DOHH2 (cell line): Measurements from ENCODE around the gene DGUOK.

Source experiments
- H3F3A ChIP-seq: fragments of 200-600 bp; sonication (generic), shearing (Covaris generic); 2 replicates; pipeline ENCODE4 v1.6.0; 2016; ENCODE audit warnings: antibody characterized with exemption, mild to moderate bottlenecking; ENCODE audit not compliant: control insufficient read depth, insufficient read depth
- H3K27ac ChIP-seq: fragments of 200-600 bp; sonication (generic); 2 replicates; pipeline ENCODE4 v1.5.1; 2014; ENCODE audit warnings: low read depth, mild to moderate bottlenecking, low read length, moderate library complexity
- H3K27me3 ChIP-seq: fragments of 200-600 bp; sonication (generic); 2 replicates; pipeline ENCODE4 v1.6.1; 2014; ENCODE audit warnings: mild to moderate bottlenecking, low read length, mixed read lengths; ENCODE audit not compliant: control insufficient read depth
- H3K36me3 ChIP-seq: fragments of 200-600 bp; sonication (generic); 2 replicates; pipeline ENCODE4 v1.6.1; 2014; ENCODE audit warnings: mild to moderate bottlenecking, low read length, moderate library complexity, mixed read lengths; ENCODE audit not compliant: control insufficient read depth
- H3K4me1 ChIP-seq: fragments of 200-600 bp; sonication (generic); 2 replicates; pipeline ENCODE4 v1.6.1; 2014; ENCODE audit warnings: mild to moderate bottlenecking, low read length, mixed read lengths; ENCODE audit not compliant: control insufficient read depth
- H3K4me2 ChIP-seq: fragments of 200-600 bp; sonication (generic); 2 replicates; pipeline ENCODE4 v1.6.0; 2014; ENCODE audit warnings: mild to moderate bottlenecking, low read length, moderate library complexity
- H3K4me3 ChIP-seq: fragments of 200-600 bp; sonication (generic); 2 replicates; pipeline ENCODE4 v1.5.1; 2014; ENCODE audit warnings: mild to moderate bottlenecking, low read length, mixed read lengths
- H3K79me2 ChIP-seq: fragments of 200-600 bp; sonication (generic); 2 replicates; pipeline ENCODE4 v1.6.1; 2014; ENCODE audit warnings: mild to moderate bottlenecking, low read length, mixed read lengths; ENCODE audit not compliant: control insufficient read depth
- H3K9me2 ChIP-seq: fragments of 200-600 bp; sonication (generic); replicated peaks from 2 replicates; pipeline ENCODE4 v1.6.1; 2014; ENCODE audit warnings: mild to moderate bottlenecking, low read length, mixed read lengths; ENCODE audit not compliant: control insufficient read depth
- H3K9me3 ChIP-seq: fragments of 200-600 bp; sonication (generic); 2 replicates; pipeline ENCODE4 v1.6.1; 2014; ENCODE audit warnings: antibody characterized with exemption, low read length, mixed read lengths; ENCODE audit not compliant: control insufficient read depth, insufficient read depth
- H4K20me1 ChIP-seq: fragments of 200-600 bp; sonication (generic); 2 replicates; pipeline ENCODE4 v1.6.0; 2014; ENCODE audit warnings: low read depth, mild to moderate bottlenecking, antibody characterized with exemption, low read length, moderate library complexity; ENCODE audit not compliant: control insufficient read depth, insufficient read depth
- EZH2phosphoT487 ChIP-seq: fragments of 200-600 bp; sonication (generic); IDR thresholded peaks from 2 replicates; pipeline ENCODE4 v1.6.1; 2017; ENCODE audit warnings: borderline replicate concordance, mild to moderate bottlenecking, antibody characterized with exemption, low read length, moderate library complexity, mixed read lengths
- TF ChIP-seq, protein P1 (sequence below): fragments of 200-600 bp; sonication (generic); IDR thresholded peaks from one replicate; pipeline ENCODE4 v1.5.1; 2014; ENCODE audit warnings: antibody characterized with exemption, mild to moderate bottlenecking, low read depth, low read length; ENCODE audit not compliant: poor library complexity, severe bottlenecking

Gene DGUOK

DNA sequence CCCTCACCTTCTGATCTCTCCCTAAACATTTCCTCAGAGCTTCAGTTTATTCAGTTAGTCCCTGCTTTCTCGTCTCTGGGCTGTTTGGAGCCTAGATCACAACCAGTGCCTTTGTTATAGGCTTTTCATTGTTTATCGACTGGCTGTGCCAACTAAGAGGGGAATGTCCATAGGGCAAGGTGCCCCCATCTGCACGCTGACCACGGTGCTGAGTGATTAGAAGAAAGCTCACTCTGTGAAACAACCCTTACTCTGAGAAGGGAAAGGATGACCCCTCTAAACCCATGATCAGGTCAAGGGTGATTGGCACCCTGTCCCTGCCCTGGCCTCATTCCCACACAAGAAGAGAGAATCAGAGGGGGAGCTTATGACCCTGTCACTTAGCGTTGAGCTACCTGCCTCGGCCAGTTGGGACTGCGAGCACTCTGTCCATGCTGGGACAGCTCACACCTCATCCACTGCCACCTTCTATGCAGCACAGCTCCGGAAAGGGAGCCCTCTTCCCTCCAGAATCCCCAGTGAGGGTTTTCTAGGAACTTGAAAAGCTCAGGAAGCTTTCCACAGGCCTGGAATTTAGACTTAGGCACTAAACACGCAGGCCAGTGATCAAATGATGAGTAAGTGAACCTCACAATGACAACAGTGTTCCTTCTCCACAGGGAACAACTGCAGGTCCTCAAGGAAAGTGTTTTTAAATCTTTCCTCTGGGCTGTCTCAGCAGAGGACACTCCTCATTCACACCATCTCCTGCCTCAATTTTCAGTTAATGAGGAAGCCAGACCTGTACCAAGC is 36.2 kb upstream of the DGUOK start:
- Histone ChIP-seq H3K79me2 (no peaks in the 10 kb centered on the region), H3K4me1 (no peaks in the 10 kb centered on the region), H4K20me1 (no peaks in the 10 kb centered on the region), H3K9me2 (no peaks in the 10 kb centered on the region), H3K4me3 (no peak overlapping the region), H3F3A (no peaks in the 10 kb centered on the region), H3K27ac (no peak overlapping the region), H3K27me3 (peaks cover 6% of the 10 kb centered on the region; the same call in 1 of the 2 replicates), H3K9me3 (no peaks in the 10 kb centered on the region), H3K36me3 (no peaks in the 10 kb centered on the region), H3K4me2 (no peak overlapping the region)
- TF ChIP-seq EZH2phosphoT487: no peak
- TF ChIP-seq, protein P1, sequence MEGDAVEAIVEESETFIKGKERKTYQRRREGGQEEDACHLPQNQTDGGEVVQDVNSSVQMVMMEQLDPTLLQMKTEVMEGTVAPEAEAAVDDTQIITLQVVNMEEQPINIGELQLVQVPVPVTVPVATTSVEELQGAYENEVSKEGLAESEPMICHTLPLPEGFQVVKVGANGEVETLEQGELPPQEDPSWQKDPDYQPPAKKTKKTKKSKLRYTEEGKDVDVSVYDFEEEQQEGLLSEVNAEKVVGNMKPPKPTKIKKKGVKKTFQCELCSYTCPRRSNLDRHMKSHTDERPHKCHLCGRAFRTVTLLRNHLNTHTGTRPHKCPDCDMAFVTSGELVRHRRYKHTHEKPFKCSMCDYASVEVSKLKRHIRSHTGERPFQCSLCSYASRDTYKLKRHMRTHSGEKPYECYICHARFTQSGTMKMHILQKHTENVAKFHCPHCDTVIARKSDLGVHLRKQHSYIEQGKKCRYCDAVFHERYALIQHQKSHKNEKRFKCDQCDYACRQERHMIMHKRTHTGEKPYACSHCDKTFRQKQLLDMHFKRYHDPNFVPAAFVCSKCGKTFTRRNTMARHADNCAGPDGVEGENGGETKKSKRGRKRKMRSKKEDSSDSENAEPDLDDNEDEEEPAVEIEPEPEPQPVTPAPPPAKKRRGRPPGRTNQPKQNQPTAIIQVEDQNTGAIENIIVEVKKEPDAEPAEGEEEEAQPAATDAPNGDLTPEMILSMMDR: no peak

- Histone ChIP-seq H3K79me2 (no peaks in the 10 kb centered on the region), H3K4me3 (no peak overlapping the region), H3K9me2 (no peaks in the 10 kb centered on the region), H3K4me1 (no peaks in the 10 kb centered on the region), H3K36me3 (no peaks in the 10 kb centered on the region), H3K27ac (no peak overlapping the region), H4K20me1 (no peaks in the 10 kb centered on the region), H3K9me3 (no peaks in the 10 kb centered on the region), H3K27me3 (peaks cover 6% of the 10 kb centered on the region; the same call in 1 of the 2 replicates), H3K4me2 (no peak overlapping the region), H3F3A (no peaks in the 10 kb centered on the region)
- no peak for TF ChIP-seq EZH2phosphoT487
- TF ChIP-seq, protein P1: no peak
Observed at GRCh38 chr2:73891276-73891901, 35.3 kb upstream of the DGUOK start.

DNA sequence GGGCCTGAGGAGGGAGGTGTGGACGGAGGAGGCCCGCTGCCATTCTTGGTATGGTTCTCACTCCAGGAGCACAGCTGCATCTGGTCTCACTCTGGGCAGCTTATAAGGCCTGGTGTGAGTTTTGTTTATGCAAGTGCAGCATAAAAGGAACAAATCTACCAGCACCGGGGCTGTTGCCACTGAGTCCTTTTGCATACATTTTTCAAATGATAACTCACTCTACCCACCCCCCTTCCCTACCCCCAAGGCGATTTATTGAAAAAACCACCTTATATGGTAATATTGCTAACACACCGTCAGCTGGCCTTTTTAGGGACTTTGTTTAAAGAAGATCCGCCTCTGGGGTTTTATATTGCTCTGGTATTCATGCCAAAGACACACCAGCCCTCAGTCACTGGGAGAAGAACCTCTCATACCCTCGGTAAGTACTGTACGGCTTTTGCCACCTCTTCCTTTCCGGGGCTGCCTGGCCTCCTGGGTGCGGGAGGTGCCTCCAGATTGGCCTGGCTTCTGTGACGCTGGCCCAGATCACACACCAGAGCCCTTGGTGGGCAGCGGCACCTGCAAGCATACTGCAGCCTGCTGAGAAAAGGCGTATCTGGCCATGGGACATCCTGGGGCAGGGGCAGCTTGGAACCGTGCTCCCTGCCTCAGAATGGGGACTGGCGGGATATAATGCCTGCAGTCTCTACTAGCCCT is 33.9 kb upstream of the DGUOK start, which contains the start of gene ACTG2:
Gene ACTG2 (plus strand): TSS at position 378 of the 699 bp plus-strand sequence. CDS start 8,304 bp downstream, outside the sequence.
- no peak within 1 kb of the TSS for H3K4me3 ChIP-seq
- H3K79me2 ChIP-seq: no peaks in the 10 kb centered on the region
- TF ChIP-seq, protein P1: no peak
- no peak for TF ChIP-seq EZH2phosphoT487
- H3K9me2 ChIP-seq: no peaks in the 10 kb centered on the region
- no peaks in the 10 kb centered on the region for H4K20me1 ChIP-seq
- no peaks in the 10 kb centered on the region for H3K9me3 ChIP-seq
- H3F3A ChIP-seq: no peaks in the 10 kb centered on the region
- H3K4me2 ChIP-seq: no peak within 1 kb of the TSS
- peaks cover 6% of the 10 kb centered on the region; the same call in 1 of the 2 replicates for H3K27me3 ChIP-seq
- H3K36me3 ChIP-seq: no peaks in the 10 kb centered on the region
- no peaks in the 10 kb centered on the region for H3K4me1 ChIP-seq
- H3K27ac ChIP-seq: no peak within 1 kb of the TSS
